Osteocyte (in vitro differentiated cells): ENCODE data around the gene PSD4. TPM values are rescaled to one million over a fixed set of nuclear protein-coding genes. Genes with fewer than 3 reads are reported as not detected.

Experiments
- DNase-seq: peaks from one replicate; pipeline ENCODE4 v3.0.0; 2021; ENCODE audit warnings: mixed read lengths; ENCODE audit not compliant: unreplicated experiment; ENCODE audit errors: extremely low spot score
- H3K27ac Mint-ChIP-seq: one replicate; pipeline ENCODE4 v1.8.0; 2021; ENCODE audit warnings: mild to moderate bottlenecking, mixed read lengths; ENCODE audit not compliant: unreplicated experiment
- H3K27me3 Mint-ChIP-seq: one replicate; pipeline ENCODE4 v1.8.0; 2021; ENCODE audit warnings: mixed read lengths; ENCODE audit not compliant: unreplicated experiment
- H3K36me3 Mint-ChIP-seq: one replicate; pipeline ENCODE4 v1.8.0; 2021; ENCODE audit warnings: mixed read lengths; ENCODE audit not compliant: unreplicated experiment
- H3K4me1 Mint-ChIP-seq: one replicate; pipeline ENCODE4 v1.8.0; 2021; ENCODE audit warnings: mixed read lengths; ENCODE audit not compliant: unreplicated experiment
- H3K4me3 Mint-ChIP-seq: one replicate; pipeline ENCODE4 v1.8.0; 2021; ENCODE audit warnings: mild to moderate bottlenecking, moderate library complexity, mixed read lengths; ENCODE audit not compliant: unreplicated experiment
- H3K9me3 Mint-ChIP-seq: one replicate; pipeline ENCODE4 v1.8.0; 2021; ENCODE audit warnings: mixed read lengths; ENCODE audit not compliant: unreplicated experiment
- CTCF ChIP-seq: fragments of 200-600 bp; sonication (generic); IDR thresholded peaks from 2 replicates; pipeline ENCODE4 v1.5.0; 2021; ENCODE audit warnings: antibody characterized with exemption, mild to moderate bottlenecking, moderate library complexity
- total RNA-seq: library from RNA; stranded (reverse); gene quantifications from 2 replicates; pipeline ENCODE4 v1.2.1, GENCODE V29; 2021

PSD4 gene
- total RNA-seq, 1 donor from 2014 or later: 8.9 TPM

GRCh38 chr2:113203901-113204519 is 30.2 kb downstream of the PSD4 start:
- peak overlapping the region; percentile 59 for H3K27ac Mint-ChIP-seq

GRCh38 chr2:113206251-113206650 is 32.5 kb downstream of the PSD4 start:
- no peaks in the 10 kb centered on the region for H3K36me3 Mint-ChIP-seq
- no peak for DNase-seq
- TF ChIP-seq CTCF: no peak
- no peaks in the 10 kb centered on the region for H3K9me3 Mint-ChIP-seq
- H3K27ac Mint-ChIP-seq: no peak overlapping the region
- peaks cover 43% of the 10 kb centered on the region for H3K4me1 Mint-ChIP-seq
- no peak overlapping the region for H3K4me3 Mint-ChIP-seq
- no peaks in the 10 kb centered on the region for H3K27me3 Mint-ChIP-seq

More at GRCh38 chr2:113203901-113204519, 30.2 kb downstream of the PSD4 start:
- peak; percentile 91 for DNase-seq
- Mint-ChIP-seq H3K9me3 (no peaks in the 10 kb centered on the region), H3K4me1 (peaks cover 37% of the 10 kb centered on the region), H3K36me3 (no peaks in the 10 kb centered on the region), H3K27me3 (no peaks in the 10 kb centered on the region), H3K4me3 (no peak overlapping the region)
- peak; percentile 91 for TF ChIP-seq CTCF

- H3K27me3 Mint-ChIP-seq: no peaks in the 10 kb centered on the region
- H3K4me3 Mint-ChIP-seq: no peak overlapping the region
- H3K27ac Mint-ChIP-seq: no peak overlapping the region
- peaks cover 51% of the 10 kb centered on the region for H3K4me1 Mint-ChIP-seq
- TF ChIP-seq CTCF: no peak
- no peaks in the 10 kb centered on the region for H3K36me3 Mint-ChIP-seq
- no peak for DNase-seq
- no peaks in the 10 kb centered on the region for H3K9me3 Mint-ChIP-seq
These were observed 33.2 kb downstream of the PSD4 start for GRCh38 chr2:113207021-113207420.

- no peaks in the 10 kb centered on the region for H3K27me3 Mint-ChIP-seq
- H3K27ac Mint-ChIP-seq: peak overlapping the region; percentile 52
- no peak for DNase-seq
- no peak overlapping the region for H3K4me3 Mint-ChIP-seq
- no peak for TF ChIP-seq CTCF
- H3K36me3 Mint-ChIP-seq: no peaks in the 10 kb centered on the region
- peaks cover 55% of the 10 kb centered on the region for H3K4me1 Mint-ChIP-seq
- H3K9me3 Mint-ChIP-seq: no peaks in the 10 kb centered on the region
These were observed 34.6 kb downstream of the PSD4 start for GRCh38 chr2:113208396-113208795.

GRCh38 chr2:113209011-113209645 is 35.4 kb downstream of the PSD4 start:
- TF ChIP-seq CTCF: no peak
- no peaks in the 10 kb centered on the region for H3K27me3 Mint-ChIP-seq
- peaks cover 56% of the 10 kb centered on the region for H3K4me1 Mint-ChIP-seq
- no peaks in the 10 kb centered on the region for H3K9me3 Mint-ChIP-seq
- no peak for DNase-seq
- H3K36me3 Mint-ChIP-seq: no peaks in the 10 kb centered on the region
- H3K4me3 Mint-ChIP-seq: no peak overlapping the region
- peak overlapping the region; percentile 87 for H3K27ac Mint-ChIP-seq
